MM.1S (cell line): ENCODE data around the gene GPR148.

Experiments used
- DNase-seq: peaks from one replicate; pipeline ENCODE4 v3.0.0-alpha.2; 2015
- H2AFZ ChIP-seq: fragments of 300-600 bp; sonication (generic); 2 replicates; pipeline ENCODE4 v1.6.0; 2016; ENCODE audit warnings: antibody characterized with exemption, low read length
- H3F3A ChIP-seq: fragments of 300-600 bp; sonication (generic); 2 replicates; pipeline ENCODE4 v1.6.1; 2016; ENCODE audit warnings: mild to moderate bottlenecking, antibody characterized with exemption, low read length, moderate library complexity, mixed read lengths; ENCODE audit not compliant: insufficient read depth
- H3K27ac ChIP-seq: fragments of 300-600 bp; sonication (generic); 2 replicates; pipeline ENCODE4 v1.5.1; 2016; ENCODE audit warnings: mild to moderate bottlenecking, low read length
- H3K27me3 ChIP-seq: fragments of 300-600 bp; sonication (generic); replicated peaks from 2 replicates; pipeline ENCODE4 v1.6.0; 2016; ENCODE audit warnings: low read length; ENCODE audit not compliant: insufficient read depth
- H3K36me3 ChIP-seq: fragments of 300-600 bp; sonication (generic); replicated peaks from 2 replicates; pipeline ENCODE4 v1.6.1; 2016; ENCODE audit warnings: mild to moderate bottlenecking, low read length, mixed read lengths; ENCODE audit not compliant: insufficient read depth
- H3K4me1 ChIP-seq: fragments of 300-600 bp; sonication (generic); 2 replicates; pipeline ENCODE4 v1.6.1; 2016; ENCODE audit warnings: low read length, mixed read lengths
- H3K4me2 ChIP-seq: fragments of 300-600 bp; sonication (generic); 2 replicates; pipeline ENCODE4 v1.6.0; 2016; ENCODE audit warnings: low read depth, low read length
- H3K4me3 ChIP-seq: fragments of 300-600 bp; sonication (generic); 2 replicates; pipeline ENCODE4 v1.5.1; 2016; ENCODE audit warnings: low read length, mixed read lengths
- H3K79me2 ChIP-seq: fragments of 300-600 bp; sonication (generic); 2 replicates; pipeline ENCODE4 v1.6.1; 2016; ENCODE audit warnings: mixed run types, low read length, mixed read lengths
- H3K9ac ChIP-seq: fragments of 300-600 bp; sonication (generic); 2 replicates; pipeline ENCODE4 v1.6.1; 2016; ENCODE audit warnings: low read length, mixed read lengths
- H3K9me2 ChIP-seq: fragments of 300-600 bp; sonication (generic); replicated peaks from 2 replicates; pipeline ENCODE4 v1.6.1; 2016; ENCODE audit warnings: mild to moderate bottlenecking, low read length, mixed read lengths; ENCODE audit not compliant: insufficient read depth
- H3K9me3 ChIP-seq: fragments of 300-600 bp; sonication (generic); replicated peaks from 2 replicates; pipeline ENCODE4 v1.6.1; 2016; ENCODE audit warnings: mild to moderate bottlenecking, low read length, mixed read lengths; ENCODE audit not compliant: insufficient read depth
- H4K20me1 ChIP-seq: fragments of 300-600 bp; sonication (generic); 2 replicates; pipeline ENCODE4 v1.6.1; 2016; ENCODE audit warnings: mild to moderate bottlenecking, low read length, moderate library complexity, mixed read lengths; ENCODE audit not compliant: insufficient read depth
- EZH2 ChIP-seq: fragments of 300-600 bp; sonication (generic); optimal IDR thresholded peaks from 2 replicates; pipeline ENCODE3; 2017; ENCODE audit warnings: low read depth, mild to moderate bottlenecking, antibody characterized with exemption, low read length, mixed read lengths
- EZH2phosphoT487 ChIP-seq: fragments of 300-600 bp; sonication (generic); IDR thresholded peaks from 2 replicates; pipeline ENCODE4 v1.6.1; 2018; ENCODE audit warnings: antibody characterized with exemption, low read length
- TF ChIP-seq, protein P1 (sequence below): fragments of 300-600 bp; sonication (generic); IDR thresholded peaks from 2 replicates; pipeline ENCODE4 v1.5.1; 2016; ENCODE audit warnings: antibody characterized with exemption, low read length, mixed read lengths

The GPR148 gene

DNA sequence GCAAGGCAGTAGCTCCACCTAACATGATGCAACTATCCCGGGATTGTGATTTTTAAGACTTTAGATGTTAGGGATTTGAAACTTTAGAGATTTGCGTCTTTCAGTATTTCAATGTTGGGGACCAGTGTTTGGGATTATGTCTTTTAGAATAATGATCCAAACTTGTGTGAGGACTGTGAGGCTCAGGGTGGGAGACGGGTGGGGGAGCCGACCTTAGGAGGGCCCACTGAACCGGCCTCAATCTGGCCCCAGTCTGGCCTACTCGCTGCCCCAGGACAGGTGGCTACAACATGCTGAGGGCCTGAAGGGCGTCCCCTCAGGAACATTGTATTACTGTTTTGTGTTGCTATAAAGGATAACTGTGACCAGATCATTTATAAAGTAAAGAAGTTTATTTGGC is 37.2 kb downstream of the GPR148 start:
- H4K20me1 ChIP-seq: no peaks in the 10 kb centered on the region
- H3K27me3 ChIP-seq: no peaks in the 10 kb centered on the region
- no peaks in the 10 kb centered on the region for H3K79me2 ChIP-seq
- no peaks in the 10 kb centered on the region for H3F3A ChIP-seq
- no peak for DNase-seq
- no peak overlapping the region for H3K27ac ChIP-seq
- H3K36me3 ChIP-seq: no peaks in the 10 kb centered on the region
- H3K4me2 ChIP-seq: no peak overlapping the region
- no peak overlapping the region for H3K9ac ChIP-seq
- H3K4me3 ChIP-seq: no peak overlapping the region
- H2AFZ ChIP-seq: no peak overlapping the region
- H3K9me3 ChIP-seq: no peaks in the 10 kb centered on the region
- H3K9me2 ChIP-seq: no peaks in the 10 kb centered on the region
- no peak for TF ChIP-seq EZH2phosphoT487
- TF ChIP-seq, protein P1, sequence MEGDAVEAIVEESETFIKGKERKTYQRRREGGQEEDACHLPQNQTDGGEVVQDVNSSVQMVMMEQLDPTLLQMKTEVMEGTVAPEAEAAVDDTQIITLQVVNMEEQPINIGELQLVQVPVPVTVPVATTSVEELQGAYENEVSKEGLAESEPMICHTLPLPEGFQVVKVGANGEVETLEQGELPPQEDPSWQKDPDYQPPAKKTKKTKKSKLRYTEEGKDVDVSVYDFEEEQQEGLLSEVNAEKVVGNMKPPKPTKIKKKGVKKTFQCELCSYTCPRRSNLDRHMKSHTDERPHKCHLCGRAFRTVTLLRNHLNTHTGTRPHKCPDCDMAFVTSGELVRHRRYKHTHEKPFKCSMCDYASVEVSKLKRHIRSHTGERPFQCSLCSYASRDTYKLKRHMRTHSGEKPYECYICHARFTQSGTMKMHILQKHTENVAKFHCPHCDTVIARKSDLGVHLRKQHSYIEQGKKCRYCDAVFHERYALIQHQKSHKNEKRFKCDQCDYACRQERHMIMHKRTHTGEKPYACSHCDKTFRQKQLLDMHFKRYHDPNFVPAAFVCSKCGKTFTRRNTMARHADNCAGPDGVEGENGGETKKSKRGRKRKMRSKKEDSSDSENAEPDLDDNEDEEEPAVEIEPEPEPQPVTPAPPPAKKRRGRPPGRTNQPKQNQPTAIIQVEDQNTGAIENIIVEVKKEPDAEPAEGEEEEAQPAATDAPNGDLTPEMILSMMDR: no peak
- H3K4me1 ChIP-seq: no peaks in the 10 kb centered on the region

DNA sequence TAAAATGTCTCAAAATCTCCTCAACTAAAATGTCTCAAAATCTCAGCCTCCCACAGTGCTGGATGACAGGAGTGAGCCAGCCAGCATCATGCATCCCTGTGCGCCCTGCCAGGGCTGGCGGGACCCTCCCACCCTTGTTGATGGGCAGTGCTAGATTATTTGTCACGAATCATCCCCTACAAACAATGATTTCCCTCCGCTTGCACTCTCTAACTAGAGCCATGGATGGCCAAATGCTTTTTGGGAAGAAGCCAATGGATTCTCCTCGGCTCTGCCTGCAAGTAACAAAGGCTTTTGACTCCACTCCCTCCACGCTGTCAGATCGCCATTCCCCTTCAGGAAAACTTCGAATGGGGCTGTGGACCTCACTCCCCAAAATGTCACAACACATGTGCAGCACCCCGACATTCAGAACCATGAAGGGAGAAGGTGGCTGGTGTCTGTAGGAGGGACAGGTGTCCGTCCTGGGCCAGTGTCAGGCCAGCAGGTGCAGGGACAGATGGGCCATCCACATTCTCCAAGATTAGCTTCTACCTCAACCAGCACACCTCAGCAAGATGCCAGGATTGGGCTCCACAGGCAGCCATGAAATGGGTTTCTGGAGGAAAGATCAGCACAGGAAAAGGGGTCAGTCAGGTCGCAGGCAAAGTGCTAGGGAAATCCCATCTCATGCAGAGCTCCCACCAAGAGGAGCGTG is 38.0 kb downstream of the GPR148 start:
- Histone ChIP-seq H2AFZ (no peak overlapping the region), H3K36me3 (no peaks in the 10 kb centered on the region), H3K9ac (no peak overlapping the region), H4K20me1 (no peaks in the 10 kb centered on the region), H3K4me2 (no peak overlapping the region), H3K9me3 (no peaks in the 10 kb centered on the region), H3K27me3 (no peaks in the 10 kb centered on the region), H3K4me1 (no peaks in the 10 kb centered on the region), H3F3A (no peaks in the 10 kb centered on the region), H3K79me2 (no peaks in the 10 kb centered on the region), H3K27ac (no peak overlapping the region), H3K9me2 (no peaks in the 10 kb centered on the region), H3K4me3 (no peak overlapping the region)
- no peak for DNase-seq
- no peak for TF ChIP-seq EZH2phosphoT487
- TF ChIP-seq, protein P1: no peak
- no peak for TF ChIP-seq EZH2

DNA sequence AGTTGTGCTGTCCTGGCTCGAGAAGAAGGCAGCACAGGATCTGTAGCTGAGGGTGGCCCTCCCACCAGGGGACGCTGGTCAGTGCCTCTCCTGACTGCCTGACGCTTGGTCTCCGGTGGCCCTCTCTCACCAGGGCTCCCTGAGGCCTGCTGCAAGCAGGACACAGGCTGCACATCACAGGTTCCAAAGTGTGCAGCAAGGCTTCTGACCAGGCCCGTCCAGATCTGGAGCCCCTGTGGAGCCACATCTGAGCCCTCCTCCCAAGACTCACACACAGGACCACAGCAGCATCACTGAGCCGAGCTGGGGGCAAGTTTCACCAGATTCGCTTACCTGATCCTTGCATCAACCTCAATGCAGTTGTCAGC is 38.5 kb downstream of the GPR148 start:
- Histone ChIP-seq H3K4me3 (no peak overlapping the region), H3K9me2 (no peaks in the 10 kb centered on the region), H3K27ac (no peak overlapping the region), H3K27me3 (no peaks in the 10 kb centered on the region), H3K9me3 (no peaks in the 10 kb centered on the region), H3K4me2 (no peak overlapping the region), H3K4me1 (no peaks in the 10 kb centered on the region), H3K9ac (no peak overlapping the region), H3F3A (no peaks in the 10 kb centered on the region), H3K36me3 (no peaks in the 10 kb centered on the region), H2AFZ (no peak overlapping the region), H3K79me2 (no peaks in the 10 kb centered on the region), H4K20me1 (no peaks in the 10 kb centered on the region)
- DNase-seq: no peak
- TF ChIP-seq, protein P1: no peak
- TF ChIP-seq EZH2: no peak
- no peak for TF ChIP-seq EZH2phosphoT487
